CD4-positive, alpha-beta T cell treated with Interferon gamma for 1 hour (primary cell): ENCODE results near the gene CYP27A1.

Experiments
- DNase-seq: peaks from one replicate; pipeline ENCODE4 v3.0.0-alpha.2; 2020

Gene CYP27A1

GRCh38 chr2:218812861-218813260, 30.9 kb downstream of the CYP27A1 start:
- no peak for DNase-seq

GRCh38 chr2:218813771-218814460, 32.0 kb downstream of the CYP27A1 start:
- DNase-seq = no peak

GRCh38 chr2:218814540-218815243, 32.7 kb downstream of the CYP27A1 start:
- DNase-seq = no peak

GRCh38 chr2:218815244-218815637, 33.3 kb downstream of the CYP27A1 start:
- no peak for DNase-seq

GRCh38 chr2:218815649-218816048, 33.7 kb downstream of the CYP27A1 start:
- DNase-seq = no peak

GRCh38 chr2:218816561-218817011, 34.6 kb downstream of the CYP27A1 start:
- DNase-seq = no peak

- DNase-seq = no peak
Measured at GRCh38 chr2:218819093-218819492, 37.1 kb downstream of the CYP27A1 start.

- no peak for DNase-seq
Measured at GRCh38 chr2:218820746-218821369, 38.9 kb downstream of the CYP27A1 start.

GRCh38 chr2:218821605-218822211, 39.8 kb downstream of the CYP27A1 start:
- DNase-seq = no peak

GRCh38 chr2:218822622-218823021, 40.7 kb downstream of the CYP27A1 start:
- DNase-seq = no peak

- DNase-seq = no peak
Measured at GRCh38 chr2:218823196-218823855, 41.4 kb downstream of the CYP27A1 start.

GRCh38 chr2:218824004-218824403, 42.1 kb downstream of the CYP27A1 start:
- DNase-seq = no peak

- DNase-seq = no peak
Measured at GRCh38 chr2:218826791-218827190, 44.8 kb downstream of the CYP27A1 start.

GRCh38 chr2:218827701-218828476, 45.9 kb downstream of the CYP27A1 start:
- DNase-seq = no peak

- no peak for DNase-seq
Measured at GRCh38 chr2:218828477-218828778, 46.5 kb downstream of the CYP27A1 start.

- no peak for DNase-seq
Measured at GRCh38 chr2:218829868-218830451, 48.0 kb downstream of the CYP27A1 start.

GRCh38 chr2:218830526-218831306, 48.8 kb downstream of the CYP27A1 start:
- no peak for DNase-seq

GRCh38 chr2:218831378-218831990, 49.5 kb downstream of the CYP27A1 start, which contains the start of gene PRKAG3:
TSS of gene PRKAG3 (minus strand) at chr2:218831803.
- DNase-seq = no peak

GRCh38 chr2:218832081-218832480, 50.1 kb downstream of the CYP27A1 start:
- no peak for DNase-seq

- no peak for DNase-seq
Measured at GRCh38 chr2:218832520-218832919, 50.6 kb downstream of the CYP27A1 start.
